GM11168 (cell line): ENCODE data around the gene AP1B1.

Experiments
- in situ Hi-C: fragments of 300-500 bp; cut with MboI; formaldehyde crosslinking; loops from one replicate; pipeline ENCODE4 v1.12.0; 2022; ENCODE audit warnings: low sequenced_read_pairs; ENCODE audit not compliant: unreplicated experiment

Gene AP1B1

DNA sequence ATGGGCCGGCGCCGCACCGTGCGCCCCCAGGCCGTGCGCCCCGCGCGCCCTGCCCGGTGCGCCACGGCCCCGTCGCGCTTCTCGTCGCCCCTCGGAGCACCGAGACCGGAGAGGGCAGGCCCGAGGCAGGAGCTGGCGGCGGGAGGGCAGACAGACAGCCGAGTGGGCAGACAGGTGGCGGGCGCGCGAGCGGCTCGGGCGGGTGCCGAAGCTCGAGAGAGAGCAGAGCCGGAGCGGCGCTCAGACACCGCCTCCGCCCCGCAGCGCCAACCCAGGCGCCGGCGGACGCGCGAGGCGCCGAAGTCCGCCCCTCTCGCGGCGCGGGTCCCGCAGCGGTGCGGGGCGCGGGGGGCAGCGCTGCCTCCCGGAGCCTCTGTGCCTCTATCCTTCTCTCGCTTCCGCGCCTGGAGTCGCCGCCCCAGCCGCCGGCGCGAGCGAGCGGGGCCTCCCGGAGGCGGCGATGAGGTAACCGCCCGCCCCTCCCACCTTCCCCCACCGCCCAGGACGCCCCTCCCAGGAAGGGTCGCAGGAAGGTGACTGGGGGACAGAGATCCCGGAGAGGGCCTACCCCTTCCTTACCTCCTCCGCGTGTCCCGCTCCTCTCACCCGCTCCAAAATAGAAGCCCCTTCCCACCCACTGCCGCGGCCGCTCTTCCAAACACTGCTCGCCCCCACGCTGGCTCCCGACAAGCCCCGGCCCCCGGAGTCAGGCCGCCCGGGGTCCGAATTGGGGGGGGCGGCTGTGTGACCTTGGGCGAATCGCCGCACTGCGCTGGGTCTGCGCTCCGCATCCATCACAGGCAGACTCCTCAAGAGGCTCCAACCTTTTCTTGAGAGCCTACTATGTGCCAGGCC is 72.9 kb downstream of the AP1B1 start, which contains the start of gene RASL10A:
TSS of gene RASL10A (minus strand) at position 412 of the 855 bp plus-strand sequence. CDS start 451 bp downstream, outside the sequence.
- in situ Hi-C loops: no loop called here

DNA sequence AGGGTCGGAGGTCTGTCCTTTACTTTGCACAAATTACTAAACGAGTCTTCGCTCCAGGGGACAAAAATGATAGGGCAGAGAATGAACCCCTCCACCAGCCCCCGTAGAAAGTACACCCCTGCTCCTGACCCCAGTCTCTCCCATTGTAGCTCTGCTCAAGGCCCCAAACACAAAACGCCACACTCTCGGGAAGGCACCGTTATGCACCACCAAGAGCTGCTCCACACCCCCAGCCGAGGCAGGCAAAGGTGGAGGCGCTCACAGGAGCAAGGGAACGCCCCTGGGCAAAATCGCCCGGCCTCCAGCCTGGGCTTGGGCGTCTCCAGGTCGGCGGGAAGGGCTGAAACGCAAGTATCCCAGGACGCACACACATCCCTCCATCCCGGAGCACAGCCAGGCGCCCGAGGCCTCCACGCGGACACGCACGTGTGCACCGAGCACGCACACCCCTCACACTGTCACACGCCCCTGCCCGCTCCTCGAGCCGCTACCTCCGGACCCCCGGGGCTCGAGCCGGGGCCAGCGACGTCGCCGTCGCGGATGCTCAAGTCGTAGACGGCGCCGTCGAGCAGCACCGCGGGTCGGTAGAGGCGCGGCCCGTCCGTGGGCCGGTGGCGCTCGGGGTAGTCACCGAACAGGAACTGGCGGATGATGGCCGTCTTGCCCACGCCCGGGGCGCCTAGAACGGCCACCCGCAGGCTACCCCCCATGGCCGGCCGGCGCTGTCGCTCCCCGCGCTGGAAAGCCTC is 73.7 kb downstream of the AP1B1 start:
- in situ Hi-C loops: no loop called here

DNA sequence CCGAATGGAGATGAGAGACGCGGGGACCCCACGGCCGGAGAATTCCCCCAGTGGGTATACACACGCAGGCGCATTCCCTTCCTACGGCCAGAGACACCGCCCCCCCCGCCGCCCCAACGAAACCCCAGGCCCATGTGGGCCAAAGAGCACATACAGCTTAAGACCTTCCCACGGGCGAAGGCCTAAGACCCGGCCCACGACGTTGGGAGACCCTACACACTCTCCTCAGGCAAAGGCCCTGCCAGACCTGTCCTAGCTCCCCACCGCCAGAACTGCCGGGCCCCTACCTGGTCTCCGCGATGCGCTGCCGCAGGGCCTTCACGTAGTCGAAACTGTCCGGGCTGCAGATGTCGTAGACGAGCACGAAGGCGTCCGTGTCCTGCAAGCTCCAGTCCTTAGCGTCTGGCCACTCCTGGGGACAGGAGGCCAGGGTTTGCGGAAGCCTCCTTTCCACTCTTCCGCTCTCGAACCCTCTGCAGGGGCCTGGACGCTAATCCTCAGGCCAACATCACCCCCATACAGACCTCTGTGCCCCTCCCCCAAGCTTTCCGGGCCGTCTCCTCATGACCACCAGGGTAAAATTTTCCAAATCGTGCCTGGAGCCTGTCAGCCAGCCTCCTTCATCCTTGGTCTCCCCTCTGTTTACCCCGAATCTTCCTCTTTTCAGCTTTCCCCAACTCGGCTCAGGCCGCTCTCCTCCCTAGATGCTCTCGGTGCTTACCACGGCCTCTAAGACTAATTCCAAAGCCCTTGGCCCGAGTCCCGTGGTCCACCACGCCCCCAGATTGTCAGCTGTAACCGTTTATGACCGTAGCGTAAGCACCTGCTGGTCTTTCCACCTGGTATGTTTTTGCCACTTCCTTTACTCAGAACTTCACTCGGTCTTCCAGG is 74.5 kb downstream of the AP1B1 start:
- in situ Hi-C loops: no loop called here

DNA sequence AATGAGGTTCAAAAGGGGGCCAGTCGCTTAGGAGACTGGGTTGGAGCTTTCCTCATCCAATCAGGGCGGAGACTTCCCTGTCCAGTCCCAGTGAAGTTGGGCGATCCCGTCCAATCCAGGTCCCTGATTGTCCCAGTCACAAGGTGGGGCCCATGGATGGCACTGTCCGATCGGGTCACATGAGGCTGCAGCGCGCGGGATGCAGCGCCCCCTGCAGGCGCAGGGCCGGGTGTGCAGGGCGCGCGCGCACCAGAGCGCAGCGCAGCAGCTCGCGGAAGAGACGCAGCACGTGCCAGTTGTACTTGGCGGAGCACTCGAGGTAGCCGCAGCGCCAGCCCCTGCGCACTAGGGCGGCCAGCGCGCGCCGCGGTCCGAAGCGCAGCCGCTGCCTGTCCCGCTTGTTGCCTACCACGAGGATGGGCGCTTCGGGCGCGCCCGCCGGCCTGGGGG is 75.2 kb downstream of the AP1B1 start:
- in situ Hi-C loops: no loop called here

DNA sequence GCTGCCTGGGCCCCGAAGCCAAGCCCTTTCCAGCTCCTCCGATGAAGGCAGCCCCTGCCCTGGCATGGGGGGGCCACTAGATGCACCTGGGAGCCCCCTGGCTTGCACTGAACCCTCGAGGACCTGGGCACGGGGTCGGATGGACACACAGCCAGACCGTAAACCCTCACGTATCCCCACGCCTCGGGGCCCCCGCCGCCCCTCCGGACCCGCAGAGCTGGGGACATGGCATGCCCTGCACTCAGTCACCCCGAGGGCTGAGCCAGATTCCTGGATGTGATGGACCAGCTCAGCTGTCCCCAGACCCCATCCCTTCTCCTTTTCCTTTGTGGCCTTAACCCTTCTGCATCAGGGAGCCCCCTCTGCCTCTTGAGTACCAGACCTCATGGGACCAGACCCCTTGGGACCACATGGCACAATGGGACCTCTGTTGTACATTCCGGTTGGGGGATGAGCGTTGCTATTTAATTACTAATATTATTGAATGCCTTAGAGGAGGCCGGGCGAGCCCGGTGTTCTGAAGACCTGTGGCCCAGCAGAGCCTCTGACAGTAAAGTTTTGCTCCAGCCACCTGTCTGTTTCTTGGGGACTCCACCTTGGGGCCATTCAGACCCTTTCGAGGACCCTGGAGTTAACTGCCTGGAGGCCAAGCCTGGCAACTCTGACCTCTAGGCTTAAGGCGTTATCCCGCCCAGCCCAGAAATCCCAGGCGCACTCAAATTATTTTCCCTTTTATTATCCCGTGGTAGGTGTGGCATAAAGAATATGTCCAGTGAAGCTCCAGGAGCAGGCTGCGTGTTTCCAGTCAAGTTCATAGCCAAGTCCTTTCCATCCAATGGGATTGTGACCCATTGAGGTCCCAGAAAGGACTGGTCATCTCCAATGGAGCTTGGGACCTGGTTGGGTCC is 75.9 kb downstream of the AP1B1 start:
- in situ Hi-C loops: no loop called here

DNA sequence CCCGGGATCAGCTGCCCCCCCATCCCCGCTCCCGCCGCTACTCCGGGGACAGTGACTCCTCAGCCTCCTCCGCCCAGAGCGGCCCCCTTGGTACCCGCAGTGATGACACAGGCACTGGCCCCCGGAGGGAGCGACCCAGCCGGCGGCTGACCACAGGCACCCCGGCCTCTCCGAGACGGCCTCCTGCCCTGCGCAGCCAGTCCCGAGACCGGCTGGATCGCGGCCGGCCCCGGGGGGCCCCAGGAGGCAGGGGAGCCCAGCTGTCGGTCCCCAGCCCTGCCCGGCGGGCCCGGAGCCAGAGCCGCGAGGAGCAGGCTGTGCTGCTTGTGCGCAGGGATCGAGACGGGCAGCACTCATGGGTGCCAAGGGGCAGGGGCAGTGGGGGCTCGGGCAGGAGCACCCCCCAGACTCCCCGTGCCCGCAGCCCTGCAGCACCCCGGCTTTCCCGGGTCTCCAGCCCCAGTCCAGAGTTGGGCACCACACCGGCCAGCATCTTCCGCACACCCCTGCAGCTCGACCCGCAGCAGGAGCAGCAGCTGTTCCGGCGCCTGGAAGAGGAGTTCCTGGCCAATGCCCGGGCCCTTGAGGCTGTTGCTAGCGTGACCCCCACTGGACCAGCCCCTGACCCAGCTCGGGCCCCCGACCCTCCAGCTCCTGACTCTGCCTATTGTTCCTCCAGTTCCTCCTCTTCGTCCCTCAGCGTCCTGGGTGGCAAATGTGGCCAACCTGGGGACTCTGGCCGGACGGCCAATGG is 76.7 kb downstream of the AP1B1 start:
- in situ Hi-C loops: no loop called here

DNA sequence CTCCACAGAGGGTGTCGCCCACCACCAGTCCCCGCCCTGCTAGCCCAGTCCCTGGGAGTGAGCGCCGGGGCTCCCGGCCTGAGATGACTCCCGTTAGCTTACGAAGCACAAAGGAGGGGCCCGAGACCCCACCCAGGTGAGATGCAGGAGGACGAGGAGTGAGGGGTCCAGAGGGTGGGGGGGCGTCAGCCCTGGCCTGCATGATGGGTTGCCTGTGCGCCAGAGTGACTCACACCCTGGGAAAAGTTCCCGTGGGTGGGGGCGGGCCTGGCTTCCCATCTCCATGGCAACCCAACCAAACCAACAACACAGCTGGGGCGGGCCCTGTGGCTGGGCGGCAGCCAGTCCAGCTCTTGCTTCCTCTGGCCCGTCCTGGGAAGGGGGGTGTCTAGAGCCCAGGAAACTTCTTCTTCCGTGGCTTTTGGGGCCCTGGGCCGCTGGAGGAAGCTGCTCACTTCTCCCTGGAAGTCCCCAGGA is 77.5 kb downstream of the AP1B1 start:
- in situ Hi-C loops: no loop called here

DNA sequence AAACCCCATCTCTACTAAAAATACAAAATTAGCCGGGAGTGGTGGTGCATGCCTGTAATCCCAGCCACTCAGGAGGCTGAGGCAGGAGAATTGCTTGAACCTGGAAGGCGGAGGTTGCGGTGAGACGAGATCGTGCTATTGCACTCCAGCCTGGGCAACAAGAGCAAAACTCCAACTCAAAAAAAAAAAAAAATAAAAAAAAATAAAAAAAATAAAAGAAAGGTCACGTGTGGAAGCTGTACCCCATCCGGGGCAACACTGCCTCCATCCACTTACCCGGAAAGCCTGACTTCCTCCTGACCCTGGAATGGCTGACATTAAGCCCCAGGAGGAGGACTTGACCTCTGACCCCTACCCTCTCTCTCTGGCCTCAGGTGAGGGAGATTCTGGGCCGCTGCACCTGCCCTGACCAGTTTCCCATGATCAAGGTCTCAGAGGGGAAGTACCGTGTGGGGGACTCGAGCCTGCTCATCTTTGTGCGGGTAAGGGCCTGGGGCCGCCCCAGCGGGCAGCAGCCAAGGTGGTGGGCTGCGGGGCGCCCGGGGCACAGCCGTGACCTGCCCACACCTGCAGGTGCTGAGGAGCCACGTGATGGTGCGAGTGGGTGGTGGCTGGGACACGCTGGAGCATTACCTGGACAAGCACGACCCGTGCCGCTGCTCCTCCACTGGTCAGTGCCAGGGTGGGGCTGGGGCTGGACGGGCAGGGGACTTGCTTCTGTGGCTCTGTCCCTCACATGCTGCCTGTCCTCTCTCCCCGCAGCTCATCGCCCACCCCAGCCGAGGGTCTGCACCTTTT is 78.1 kb downstream of the AP1B1 start:
- in situ Hi-C loops: no loop called here

DNA sequence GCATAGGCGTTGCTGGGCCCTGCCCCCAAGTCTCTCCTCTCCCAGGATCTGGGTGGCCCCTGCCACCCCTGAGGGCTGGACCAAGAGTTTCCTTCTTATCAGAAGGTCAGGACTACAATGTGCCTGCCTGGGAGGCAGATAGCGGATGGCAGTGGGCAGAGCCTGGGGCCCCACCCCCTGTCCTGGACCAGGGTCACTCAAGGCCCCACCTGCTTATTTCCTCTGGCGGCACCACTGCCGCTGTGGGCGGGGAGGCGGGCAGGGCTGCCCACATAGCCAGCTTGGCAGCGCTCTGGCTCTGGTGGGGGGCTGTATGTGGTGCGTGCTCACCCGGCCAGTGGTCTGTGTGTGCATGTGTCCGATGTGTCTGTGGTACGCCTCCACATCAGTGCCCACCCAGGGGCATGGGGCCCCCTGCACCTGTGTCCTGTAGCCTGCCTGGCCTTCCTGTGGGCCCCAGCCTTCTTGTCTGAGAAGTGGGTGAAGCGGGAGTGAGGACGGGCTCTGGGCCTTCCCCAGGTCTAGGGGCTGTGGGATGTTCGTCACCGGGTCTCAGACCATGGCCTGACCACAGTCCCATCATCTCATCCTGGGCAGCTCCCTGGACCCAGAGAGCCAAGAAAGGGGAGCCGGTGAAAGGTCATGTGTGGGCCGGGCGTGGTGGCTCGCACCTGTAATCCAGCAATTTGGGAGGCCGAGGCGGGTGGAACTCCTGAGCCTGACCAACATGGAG is 78.9 kb downstream of the AP1B1 start:
- in situ Hi-C loops: no loop called here

DNA sequence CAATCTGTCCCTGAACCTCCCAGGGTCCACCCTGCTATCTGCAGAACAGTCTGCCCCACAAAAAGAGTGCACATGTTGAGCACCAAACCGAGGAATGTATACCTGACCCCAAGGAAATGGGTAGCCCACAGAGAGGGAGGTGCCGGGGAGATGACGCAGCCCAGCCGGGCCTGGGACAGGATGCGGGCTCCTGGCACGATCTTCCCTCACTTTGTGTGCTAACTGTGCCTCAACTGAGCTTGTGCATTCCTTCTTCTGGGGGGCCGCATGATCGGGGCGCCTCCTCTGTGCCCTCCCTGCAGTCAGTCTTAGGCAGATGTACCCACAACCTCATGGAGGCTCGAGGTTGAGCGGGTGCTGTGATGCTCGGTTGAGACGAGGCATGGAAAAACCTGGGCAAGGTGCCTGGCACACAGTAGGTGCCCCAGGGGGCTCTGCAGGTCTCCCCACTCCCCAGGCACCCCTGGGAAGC is 79.5 kb downstream of the AP1B1 start:
- in situ Hi-C loops: no loop called here

DNA sequence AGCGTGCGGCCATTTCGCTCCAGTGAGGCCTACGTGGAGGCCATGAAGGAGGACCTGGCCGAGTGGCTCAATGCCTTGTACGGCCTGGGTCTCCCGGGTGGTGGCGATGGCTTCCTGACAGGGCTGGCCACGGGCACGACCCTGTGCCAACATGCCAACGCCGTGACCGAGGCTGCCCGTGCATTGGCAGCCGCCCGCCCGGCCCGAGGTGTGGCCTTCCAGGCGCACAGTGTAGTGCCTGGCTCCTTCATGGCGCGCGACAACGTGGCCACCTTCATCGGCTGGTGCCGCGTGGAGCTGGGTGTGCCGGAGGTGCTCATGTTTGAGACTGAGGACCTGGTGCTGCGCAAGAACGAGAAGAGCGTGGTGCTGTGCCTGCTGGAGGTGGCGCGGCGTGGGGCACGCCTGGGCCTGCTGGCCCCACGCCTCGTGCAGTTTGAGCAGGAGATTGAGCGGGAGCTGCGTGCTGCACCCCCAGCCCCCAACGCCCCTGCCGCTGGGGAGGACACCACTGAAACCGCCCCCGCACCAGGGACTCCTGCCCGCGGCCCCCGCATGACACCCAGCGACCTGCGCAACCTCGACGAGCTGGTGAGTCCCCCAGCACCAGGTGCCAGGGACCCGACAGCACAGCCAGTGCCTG is 80.1 kb downstream of the AP1B1 start:
- in situ Hi-C loops: no loop called here

DNA sequence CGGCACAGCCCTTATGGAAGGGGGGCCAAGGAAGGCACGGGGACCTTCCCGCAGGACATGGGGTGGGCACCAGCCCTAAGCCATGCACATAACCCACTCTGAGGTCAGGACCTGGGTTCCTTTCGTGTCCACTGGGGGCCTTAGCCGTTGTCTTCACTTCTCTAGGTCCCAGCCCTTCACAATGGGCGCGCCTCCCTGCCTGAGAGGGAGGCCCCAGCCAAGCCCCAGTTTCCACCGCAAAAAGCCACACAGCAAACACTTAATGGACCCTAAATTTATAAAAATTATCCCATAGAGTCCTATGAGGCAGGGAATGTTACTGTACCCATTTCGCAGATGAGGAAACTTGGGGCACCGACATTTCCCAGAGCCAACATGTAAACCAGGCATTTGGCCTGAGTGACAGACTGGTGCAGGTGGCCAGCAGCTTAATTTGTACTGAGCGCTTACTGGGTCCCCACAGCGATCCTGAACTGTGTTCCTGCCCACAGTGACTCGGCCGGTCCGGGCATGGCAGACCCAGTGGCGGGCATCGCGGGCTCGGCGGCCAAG is 80.7 kb downstream of the AP1B1 start:
- in situ Hi-C loops: no loop called here

DNA sequence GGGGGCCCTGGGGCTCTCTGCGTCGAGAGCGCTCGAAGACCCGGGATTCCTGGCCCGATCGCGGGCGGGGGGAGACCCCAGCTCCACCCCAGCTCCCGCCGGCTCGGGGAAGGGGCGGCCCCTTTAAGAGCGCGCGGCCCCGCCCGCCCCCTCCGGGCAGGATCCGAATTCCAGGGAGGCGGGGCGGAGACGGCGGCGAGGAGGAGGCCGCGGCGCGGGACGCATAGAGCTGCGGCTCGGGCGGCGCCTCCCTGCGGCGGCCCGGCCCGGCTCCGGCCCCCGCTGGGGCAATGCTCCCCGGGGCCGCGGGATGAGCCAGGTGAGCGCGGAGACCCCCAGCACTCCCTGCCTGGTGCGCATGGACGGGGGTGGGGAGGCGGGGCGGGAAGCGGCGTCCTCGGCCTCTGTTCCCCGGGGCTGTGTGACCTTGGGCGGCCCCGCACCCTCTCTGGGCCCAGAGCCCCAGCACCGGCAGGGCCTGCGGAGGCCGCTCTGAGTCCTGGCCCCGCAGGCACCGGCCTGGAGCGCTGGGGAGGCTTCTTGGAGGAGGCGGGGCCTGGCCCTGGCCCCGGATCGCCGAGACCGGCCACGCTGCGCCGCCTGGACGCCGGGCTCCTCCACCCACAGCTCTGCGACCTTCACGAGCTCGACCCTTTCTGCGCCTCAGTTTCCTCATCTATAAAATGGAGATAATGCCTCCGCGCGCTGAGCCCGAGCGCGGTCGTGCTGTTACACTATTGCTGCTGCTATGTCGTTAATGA is 81.4 kb downstream of the AP1B1 start:
- in situ Hi-C loops: no loop called here

DNA sequence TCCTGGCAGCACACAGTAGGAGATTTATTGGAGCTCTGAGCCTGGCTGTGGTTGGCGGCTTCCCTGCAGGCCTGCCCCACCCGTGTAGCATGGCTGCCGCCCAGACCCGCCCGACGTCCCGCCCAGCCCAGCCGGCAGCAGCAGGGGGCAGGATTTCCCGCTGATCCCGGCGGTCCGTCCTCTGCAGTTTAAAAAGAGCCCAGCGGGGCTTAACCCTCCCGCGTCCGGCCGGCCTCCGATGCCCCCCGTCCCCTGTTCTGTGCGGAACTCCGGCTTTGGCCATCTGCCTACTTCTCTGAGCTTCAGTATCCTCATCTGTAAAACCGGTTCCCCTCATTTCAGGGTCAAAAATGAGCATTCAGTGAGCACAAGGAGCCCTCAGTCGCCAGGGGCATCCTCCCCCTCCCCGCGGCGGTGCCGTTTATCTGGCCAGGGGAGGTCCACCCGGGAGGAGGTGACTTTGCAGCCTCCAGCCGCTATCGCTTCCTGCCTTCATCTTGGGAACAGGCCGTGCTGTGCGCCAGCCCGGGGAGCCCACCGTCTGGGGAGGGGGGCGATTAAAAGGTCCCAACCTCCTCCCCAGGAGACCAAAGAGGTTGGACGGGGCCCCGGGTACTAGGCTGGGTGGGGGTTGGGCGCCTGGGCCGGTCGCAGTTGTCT is 82.1 kb downstream of the AP1B1 start, which contains the start of gene GAS2L1:
TSS of gene GAS2L1 (plus strand) at position 476 of the 660 bp plus-strand sequence. CDS start 1,456 bp downstream, outside the sequence.
- in situ Hi-C loops: no loop called here

DNA sequence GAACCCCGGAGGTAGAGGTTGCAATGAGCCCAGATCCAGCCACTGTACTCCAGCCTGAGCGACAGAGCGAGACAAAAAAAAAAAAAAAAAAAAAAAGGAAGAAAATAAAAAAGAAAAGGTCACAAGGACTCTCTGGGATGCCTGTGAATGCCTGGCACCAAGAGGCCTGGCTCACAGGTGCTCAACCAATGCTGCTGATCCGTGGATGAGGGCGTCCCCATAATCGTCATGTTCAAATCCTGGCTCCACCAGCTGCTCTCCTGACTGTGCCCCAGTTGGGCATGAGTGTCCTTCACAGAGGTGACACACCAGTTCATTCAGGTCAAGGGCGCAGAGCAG is 82.6 kb downstream of the AP1B1 start:
- in situ Hi-C loops: no loop called here
